Measurements from ENCODE around the gene DDX3X.
"Not testable (repeated sequence)": the region's sequence is repeated elsewhere in the genome, so short reads cannot be mapped to it uniquely, and the experiment has no call there.

DDX3X gene

GRCh38 chrX:41333744-41334362 lies at the start of gene DDX3X:
Gene DDX3X, plus strand, starts transcription at chrX:41334162. Its CDS starts 91 bp downstream, at chrX:41334253.
- in situ Hi-C loops (cut with MboI; ENCODE audit: low sequenced_read_pairs, unreplicated experiment): no loop called here
- peak; percentile 82 for DNase-seq (ENCODE audit: low spot score)
- peak; percentile 23 for TF ChIP-seq CTCF (IDR thresholded peaks at IDR 0.05; ENCODE audit: borderline replicate concordance, control extremely low read depth, extremely low read depth, insufficient read depth, missing control alignments)

GRCh38 chrX:41285928-41286327 lies 48.0 kb upstream of the DDX3X start:
- DNase-seq (ENCODE audit: low spot score); in situ Hi-C loops (cut with MboI; ENCODE audit: low sequenced_read_pairs, unreplicated experiment): not testable (repeated sequence)

DNA sequence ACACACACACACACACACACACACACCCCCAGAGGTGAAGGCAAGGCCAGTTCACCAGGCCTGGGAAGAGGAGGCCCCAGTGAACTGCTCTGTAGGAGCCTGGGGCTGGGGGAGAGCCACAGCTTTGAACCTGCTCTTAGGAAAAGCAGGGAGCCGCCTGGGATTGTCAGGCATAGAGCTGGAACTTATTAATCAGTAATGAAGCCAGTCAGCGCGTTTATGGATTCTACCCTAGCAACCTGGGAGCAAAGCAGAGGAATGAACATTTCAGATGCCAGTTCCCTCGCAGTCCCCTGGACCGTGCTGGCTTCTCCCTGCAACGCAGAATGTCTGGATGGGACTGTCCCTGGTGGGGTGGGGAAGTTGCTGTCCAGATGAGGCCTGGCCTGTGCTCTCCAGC lies 45.3 kb upstream of the DDX3X start:
- no peak for TF ChIP-seq CTCF (IDR thresholded peaks at IDR 0.05; ENCODE audit: borderline replicate concordance, control extremely low read depth, extremely low read depth, insufficient read depth, missing control alignments)
- in situ Hi-C loops (cut with MboI; ENCODE audit: low sequenced_read_pairs, unreplicated experiment): no loop called here
- no peak for DNase-seq (ENCODE audit: low spot score)

DNA sequence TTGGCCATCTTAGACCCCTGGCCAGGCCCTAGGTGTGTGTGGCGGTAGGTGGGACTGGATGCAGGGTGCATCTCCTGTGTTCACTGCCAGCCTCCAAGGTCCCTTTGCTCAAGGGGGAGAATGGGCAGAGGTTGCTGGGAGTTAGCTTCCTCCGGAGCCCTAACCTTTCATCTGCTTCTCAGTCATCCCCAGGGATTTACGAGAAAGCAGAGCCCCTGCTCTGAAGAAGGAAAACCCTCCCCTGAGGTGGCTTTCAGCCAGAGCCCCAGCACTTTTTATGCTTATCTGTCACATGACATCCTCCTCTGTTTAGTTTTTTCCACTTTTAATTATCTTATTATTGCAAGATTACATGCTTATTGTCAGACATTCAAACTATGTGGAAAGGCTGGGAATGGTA lies 44.9 kb upstream of the DDX3X start:
- DNase-seq (ENCODE audit: low spot score): no peak
- in situ Hi-C loops (cut with MboI; ENCODE audit: low sequenced_read_pairs, unreplicated experiment): no loop called here
- TF ChIP-seq CTCF (IDR thresholded peaks at IDR 0.05; ENCODE audit: borderline replicate concordance, control extremely low read depth, extremely low read depth, insufficient read depth, missing control alignments): no peak

- in situ Hi-C loops (cut with MboI; ENCODE audit: low sequenced_read_pairs, unreplicated experiment): no loop called here
- TF ChIP-seq CTCF (IDR thresholded peaks at IDR 0.05; ENCODE audit: borderline replicate concordance, control extremely low read depth, extremely low read depth, insufficient read depth, missing control alignments): no peak
- DNase-seq (ENCODE audit: low spot score): no peak
Observed at GRCh38 chrX:41291309-41291708, 42.7 kb upstream of the DDX3X start.

DNA sequence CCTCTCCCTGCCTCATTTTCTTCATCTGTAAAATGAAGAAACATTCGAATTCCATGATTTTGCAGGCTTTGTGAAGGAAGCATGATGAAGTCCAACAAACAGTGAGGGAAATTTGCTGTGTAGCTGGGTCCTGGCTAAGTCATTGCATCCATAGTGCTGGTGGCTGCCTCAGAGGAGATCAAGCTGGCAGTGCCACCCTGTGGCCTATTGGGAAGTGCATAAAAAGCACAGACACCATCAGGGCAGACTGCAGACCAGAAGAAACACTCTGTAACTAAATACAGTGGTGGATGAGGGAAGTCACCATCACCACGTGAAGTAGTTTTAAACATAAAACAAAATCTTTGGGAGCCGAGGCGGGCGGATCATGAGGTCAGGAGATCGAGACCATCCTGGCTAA lies 40.7 kb upstream of the DDX3X start:
- TF ChIP-seq CTCF (IDR thresholded peaks at IDR 0.05; ENCODE audit: borderline replicate concordance, control extremely low read depth, extremely low read depth, insufficient read depth, missing control alignments): no peak
- DNase-seq (ENCODE audit: low spot score): no peak
- in situ Hi-C loops (cut with MboI; ENCODE audit: low sequenced_read_pairs, unreplicated experiment): no loop called here

DNA sequence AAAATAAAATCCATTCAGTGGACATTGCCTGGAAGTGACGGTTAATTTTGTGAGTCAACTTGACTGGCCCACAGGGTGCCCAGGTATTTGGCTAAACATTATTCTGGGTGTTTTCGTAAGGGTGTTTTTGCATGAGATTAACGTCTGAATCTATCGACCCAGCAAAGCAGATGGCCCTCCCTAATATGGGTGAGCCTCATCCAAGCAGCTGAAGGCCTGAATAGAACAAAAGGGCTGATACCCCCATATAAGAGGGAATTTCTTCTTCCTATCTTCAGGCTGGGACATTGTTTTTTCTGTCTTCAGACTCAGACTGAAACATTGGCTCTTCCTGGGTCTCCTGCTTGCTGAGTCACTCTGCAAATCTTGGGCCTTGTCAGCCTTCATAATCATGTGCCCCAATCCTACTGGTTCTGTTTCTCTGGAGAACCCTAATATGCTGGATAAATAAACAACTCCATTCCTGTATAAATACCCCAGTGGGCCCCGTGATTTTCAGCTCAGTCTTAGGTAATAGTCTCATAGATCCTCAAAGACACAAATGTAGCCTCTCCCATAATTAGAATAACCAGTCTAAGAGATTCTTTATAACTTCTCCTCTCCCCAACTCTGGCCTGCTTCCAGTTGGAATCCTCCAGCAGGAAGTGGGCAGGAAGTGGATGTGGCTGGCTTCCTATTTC lies 33.1 kb upstream of the DDX3X start:
- in situ Hi-C loops (cut with MboI; ENCODE audit: low sequenced_read_pairs, unreplicated experiment): no loop called here
- no peak for TF ChIP-seq CTCF (IDR thresholded peaks at IDR 0.05; ENCODE audit: borderline replicate concordance, control extremely low read depth, extremely low read depth, insufficient read depth, missing control alignments)
- DNase-seq (ENCODE audit: low spot score): no peak
